Measurements from ENCODE around the gene IFT80. TPM values are rescaled to one million over a fixed set of nuclear protein-coding genes. Genes with fewer than 3 reads are reported as not detected.

Gene IFT80
- total RNA-seq, 4 donors from 2014 or later, result 8.8 to 129 (median 20.9) TPM

GRCh38 chr3:160226026-160226907 is 172.8 kb downstream of the IFT80 start:
- TF ChIP-seq CTCF (IDR thresholded peaks at IDR 0.05) (no peak), POLR2A (IDR thresholded peaks at IDR 0.05) (no peak)
- Histone ChIP-seq H3K9me3 (no peaks in the 10 kb centered on the region), H3K27me3 (peaks cover 13 to 16% of the 10 kb centered on the region in 2 donors), H3K4me3 (peak overlapping the region; percentile 5 to 47), H3K27ac (no peak overlapping the region), H3K4me1 (peaks cover 0 to 8% of the 10 kb centered on the region in 2 donors), H3K36me3 (no peaks in the 10 kb centered on the region)
- intact Hi-C loops (cut with DNase I; ENCODE audit: low total_unique reads), result no loop called here
- no peak for DNase-seq

GRCh38 chr3:160225176-160226025 is 173.6 kb downstream of the IFT80 start, which contains the start of gene C3orf80:
Gene C3orf80 (plus strand): TSS chr3:160225422. CDS start chr3:160225636, 214 bp downstream.
- peaks cover 0 to 8% of the 10 kb centered on the region in 2 donors for H3K4me1 ChIP-seq
- peak in 1 of 4 experiments; percentile 19 for TF ChIP-seq CTCF (IDR thresholded peaks at IDR 0.05)
- no peak for TF ChIP-seq POLR2A (IDR thresholded peaks at IDR 0.05)
- H3K36me3 ChIP-seq, result no peaks in the 10 kb centered on the region
- no peak within 1 kb of the TSS for H3K27ac ChIP-seq
- peak in 1 of 2 donors; percentile 53 for DNase-seq
- intact Hi-C loops (cut with DNase I; ENCODE audit: low total_unique reads), result no loop called here
- peaks cover 13 to 16% of the 10 kb centered on the region in 2 donors for H3K27me3 ChIP-seq
- H3K9me3 ChIP-seq, result no peaks in the 10 kb centered on the region
- H3K4me3 ChIP-seq, result peak within 1 kb of the TSS; percentile 12 to 47

GRCh38 chr3:160224811-160225175 is 174.2 kb downstream of the IFT80 start:
- Histone ChIP-seq H3K36me3 (no peaks in the 10 kb centered on the region), H3K27me3 (peaks cover 13 to 16% of the 10 kb centered on the region in 2 donors), H3K9me3 (no peaks in the 10 kb centered on the region), H3K4me3 (peak overlapping the region; percentile 12 to 47), H3K4me1 (peaks cover 0 to 8% of the 10 kb centered on the region in 2 donors), H3K27ac (no peak overlapping the region)
- no peak for DNase-seq
- TF ChIP-seq POLR2A (IDR thresholded peaks at IDR 0.05) (no peak), CTCF (IDR thresholded peaks at IDR 0.05) (no peak)
- intact Hi-C loops (cut with DNase I; ENCODE audit: low total_unique reads), result no loop called here

- Histone ChIP-seq H3K9me3 (no peaks in the 10 kb centered on the region), H3K36me3 (no peaks in the 10 kb centered on the region), H3K27me3 (peaks cover 13 to 16% of the 10 kb centered on the region in 2 donors), H3K27ac (no peak overlapping the region), H3K4me1 (peaks cover 0 to 8% of the 10 kb centered on the region in 2 donors), H3K4me3 (no peak overlapping the region)
- no peak for TF ChIP-seq CTCF (IDR thresholded peaks at IDR 0.05)
- TF ChIP-seq POLR2A (IDR thresholded peaks at IDR 0.05), result no peak
- intact Hi-C loops (cut with DNase I; ENCODE audit: low total_unique reads), result no loop called here
- DNase-seq, result no peak
Measured at GRCh38 chr3:160224256-160224655, 174.8 kb downstream of the IFT80 start.

Measured in uterus (tissue), 4 donors.